Ectodermal cell (in vitro differentiated cells): ENCODE measurements around the gene AGBL4.

ENCODE experiments used
- H3K27ac ChIP-seq: 2 replicates; pipeline ENCODE4 v1.7.0; 2013; ENCODE audit warnings: mild to moderate bottlenecking, low read depth, low read length; ENCODE audit not compliant: insufficient read depth, poor library complexity, severe bottlenecking
- H3K27me3 ChIP-seq: 2 replicates; pipeline ENCODE4 v1.7.0; 2013; ENCODE audit warnings: mild to moderate bottlenecking, low read length; ENCODE audit not compliant: insufficient read depth, control insufficient read depth, poor library complexity, severe bottlenecking
- H3K36me3 ChIP-seq: one replicate; pipeline ENCODE4 v1.7.0; 2013; ENCODE audit warnings: low read length; ENCODE audit not compliant: control insufficient read depth, insufficient read depth
- H3K4me1 ChIP-seq: one replicate; pipeline ENCODE4 v1.7.0; 2013; ENCODE audit warnings: low read length; ENCODE audit not compliant: control insufficient read depth, insufficient read depth
- H3K4me3 ChIP-seq: 2 replicates; pipeline ENCODE4 v1.7.0; 2013; ENCODE audit warnings: low read depth, low read length, control low read depth; ENCODE audit not compliant: insufficient read depth
- H3K9me3 ChIP-seq: 2 replicates; pipeline ENCODE4 v1.7.0; 2013; ENCODE audit warnings: mild to moderate bottlenecking, low read length, moderate library complexity; ENCODE audit not compliant: control insufficient read depth
- WGBS, 2 experiments: methylation state at CpG; one replicate each; pipeline ENCODE4 v1.1.7; 2013; ENCODE audit warnings: missing lambda C conversion rate in 2 of 2; 5-methylcytosine and 5-hydroxymethylcytosine counted together

AGBL4 gene

DNA sequence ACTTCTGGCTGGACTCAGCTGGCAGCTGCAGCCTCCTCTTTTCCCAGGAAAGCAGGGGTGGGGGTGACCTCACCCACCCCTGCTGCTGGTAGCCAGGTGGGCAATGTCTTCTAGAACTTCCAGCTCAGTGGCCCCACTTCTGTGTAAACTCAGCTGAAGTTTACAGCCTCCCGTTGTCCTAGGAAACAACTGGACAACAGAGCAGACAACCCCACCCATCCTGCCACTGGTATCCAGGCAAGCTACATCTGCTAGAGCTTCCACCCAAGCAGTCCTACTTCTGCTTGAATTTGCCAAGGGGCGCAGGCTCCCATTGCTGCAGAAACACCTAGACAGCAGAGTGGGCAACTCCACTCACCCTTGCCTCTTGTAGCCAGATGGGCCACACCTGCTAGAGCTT lies 937.4 kb downstream of the AGBL4 start:
- Histone ChIP-seq H3K36me3 (no peaks in the 10 kb centered on the region), H3K27ac (no peak overlapping the region), H3K4me3 (no peak overlapping the region), H3K9me3 (peaks cover 9% of the 10 kb centered on the region), H3K4me1 (no peaks in the 10 kb centered on the region), H3K27me3 (no peaks in the 10 kb centered on the region)
- 82 to 85% methylated on average over 2 of the region's 2 CpGs for whole genome bisulfite sequencing, 2 experiments

DNA sequence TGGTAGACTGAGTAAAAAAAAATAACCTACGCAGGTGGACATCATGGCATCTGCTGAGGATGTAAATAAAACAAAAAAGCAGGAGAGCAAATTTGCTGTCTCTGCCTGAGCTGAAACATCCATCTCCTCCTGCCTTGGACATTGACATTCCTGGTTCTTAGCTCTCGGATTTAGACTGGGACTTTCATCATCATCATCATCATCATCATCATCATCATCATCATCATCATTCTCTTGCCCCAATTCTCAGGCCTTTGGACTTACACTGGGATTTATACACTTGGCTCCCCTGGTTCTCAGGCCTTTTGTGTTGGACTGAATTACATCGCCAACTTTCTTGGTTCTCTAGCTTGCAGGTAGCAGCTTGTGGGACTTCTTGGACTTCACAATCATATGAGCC lies 938.7 kb downstream of the AGBL4 start:
- Histone ChIP-seq H3K4me1 (no peaks in the 10 kb centered on the region), H3K9me3 (peaks cover 9% of the 10 kb centered on the region), H3K4me3 (no peak overlapping the region), H3K36me3 (no peaks in the 10 kb centered on the region), H3K27me3 (no peaks in the 10 kb centered on the region), H3K27ac (no peak overlapping the region)
- 81 to 84% methylated on average over 3 of the region's 3 CpGs for WGBS, 2 experiments

DNA sequence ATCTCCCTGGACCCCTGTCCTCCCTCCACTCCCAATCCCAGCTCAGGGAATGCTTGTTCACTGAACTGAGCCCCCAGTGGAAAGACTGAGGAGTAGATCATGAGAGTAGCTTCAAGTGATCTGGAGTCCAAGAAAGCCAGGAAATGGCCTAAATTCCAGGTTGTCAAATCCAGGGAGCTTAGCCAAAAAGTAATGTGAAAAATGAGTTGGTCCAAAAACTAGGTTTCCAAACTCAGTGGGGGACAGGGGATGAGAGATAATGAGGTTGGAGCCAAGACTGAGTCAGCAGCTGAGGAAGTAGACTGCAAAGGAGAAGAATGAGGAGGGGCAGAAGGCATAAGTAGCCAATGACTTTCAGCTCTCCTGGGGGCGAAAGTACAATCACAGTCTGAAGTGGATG lies 963.0 kb downstream of the AGBL4 start:
- Histone ChIP-seq H3K36me3 (no peaks in the 10 kb centered on the region), H3K4me1 (no peaks in the 10 kb centered on the region), H3K4me3 (no peak overlapping the region), H3K27ac (no peak overlapping the region), H3K9me3 (peaks cover 6% of the 10 kb centered on the region), H3K27me3 (no peaks in the 10 kb centered on the region)
- 60 to 68% methylated on average over 1 of the region's 1 CpG for WGBS, 2 experiments

DNA sequence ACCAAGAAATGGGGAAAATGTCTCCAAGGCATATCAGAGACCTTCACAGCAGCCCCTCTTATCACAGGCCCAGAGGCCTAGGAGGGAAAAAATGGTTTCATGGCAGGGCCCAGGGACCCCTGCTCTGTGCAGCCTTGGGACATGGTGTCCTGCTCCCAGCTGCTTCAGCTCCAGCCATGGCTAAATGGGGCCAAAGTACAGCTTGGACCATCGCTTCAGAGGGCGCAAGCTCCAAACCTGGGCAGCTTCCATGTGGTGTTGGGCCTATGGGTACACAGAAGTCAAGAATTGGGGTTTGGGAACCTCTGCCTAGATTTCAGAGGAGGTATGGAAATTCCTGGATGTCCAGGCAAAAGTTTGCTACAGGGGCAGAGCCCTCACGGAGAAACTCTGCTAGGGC lies 964.7 kb downstream of the AGBL4 start:
- Histone ChIP-seq H3K27me3 (no peaks in the 10 kb centered on the region), H3K9me3 (peaks cover 6% of the 10 kb centered on the region), H3K27ac (no peak overlapping the region), H3K36me3 (no peaks in the 10 kb centered on the region), H3K4me3 (no peak overlapping the region), H3K4me1 (no peaks in the 10 kb centered on the region)
- WGBS, 2 experiments = 89 to 91% methylated on average over 3 of the region's 3 CpGs

DNA sequence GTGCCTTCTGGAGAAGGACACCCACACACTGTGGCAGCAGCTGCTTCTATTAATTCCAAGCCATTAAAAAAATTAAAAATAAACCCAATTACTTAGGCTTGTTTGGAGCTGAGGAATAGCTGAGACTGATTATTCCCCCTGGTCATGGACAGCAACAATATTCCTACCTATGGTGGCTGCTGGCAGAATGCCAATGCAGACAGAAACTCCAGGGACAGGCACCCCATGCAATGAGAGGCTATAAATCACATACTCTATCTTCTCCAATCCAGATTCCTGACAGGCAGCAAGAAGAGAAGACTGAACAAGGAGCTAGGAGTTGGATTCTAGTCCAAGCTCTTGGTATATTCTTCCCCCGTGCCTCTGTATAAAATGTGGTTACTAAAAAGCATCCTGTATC lies 971.7 kb downstream of the AGBL4 start:
- Histone ChIP-seq H3K36me3 (no peaks in the 10 kb centered on the region), H3K4me3 (no peak overlapping the region), H3K9me3 (no peaks in the 10 kb centered on the region), H3K27me3 (no peaks in the 10 kb centered on the region), H3K27ac (no peak overlapping the region), H3K4me1 (no peaks in the 10 kb centered on the region)
- WGBS, 2 experiments = 75 to 91% methylated on average over 1 of the region's 1 CpG

DNA sequence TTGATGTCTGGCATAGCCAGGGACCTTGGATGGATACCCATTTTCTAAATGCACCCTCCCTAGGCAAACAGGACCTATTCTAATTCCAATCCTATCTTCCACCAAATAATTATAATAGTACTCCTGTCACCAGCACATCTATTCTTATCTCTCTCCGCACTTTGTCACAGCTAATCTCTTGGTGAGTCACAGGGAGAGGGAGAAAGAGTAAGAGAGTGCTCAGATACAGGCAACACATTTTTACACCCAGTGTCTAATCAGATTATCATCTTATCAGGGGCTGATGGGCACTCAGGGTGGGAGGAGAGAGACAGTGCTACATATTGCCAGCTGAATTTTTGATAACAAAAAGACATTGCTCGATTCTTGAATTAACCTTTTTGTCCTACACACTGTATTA lies 972.1 kb downstream of the AGBL4 start:
- Histone ChIP-seq H3K9me3 (no peaks in the 10 kb centered on the region), H3K27ac (no peak overlapping the region)
- 100% methylated on average over 1 of the region's 2 CpGs; no CpG with 5 or more reads in 1 of the 2 experiments for WGBS, 2 experiments

DNA sequence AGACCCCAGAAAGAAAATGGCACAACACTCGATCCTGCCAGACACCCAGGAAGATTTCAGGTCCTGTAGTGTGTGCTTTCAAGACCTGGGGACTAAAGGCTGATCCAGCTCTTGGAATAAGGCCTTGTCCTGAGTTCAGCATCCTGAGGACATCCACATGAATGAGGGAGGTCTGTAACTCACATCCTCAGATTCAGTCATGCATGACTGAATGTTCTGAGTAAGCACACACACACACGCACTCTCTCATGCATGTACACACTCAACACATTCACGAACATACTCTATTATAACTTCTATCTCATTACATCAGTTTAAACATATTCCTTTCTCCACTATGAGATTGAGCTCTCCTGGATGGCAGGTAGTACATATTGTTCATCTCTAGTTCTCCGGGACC lies 973.7 kb downstream of the AGBL4 start:
- 63 to 66% methylated on average over 3 of the region's 4 CpGs for WGBS, 2 experiments
- H3K4me1 ChIP-seq = no peaks in the 10 kb centered on the region
- no peaks in the 10 kb centered on the region for H3K9me3 ChIP-seq
- H3K27me3 ChIP-seq = no peaks in the 10 kb centered on the region
- H3K27ac ChIP-seq = no peak overlapping the region
- no peaks in the 10 kb centered on the region for H3K36me3 ChIP-seq
- no peak overlapping the region for H3K4me3 ChIP-seq

More for the DNA sequence above, 972.1 kb downstream of the AGBL4 start:
- Histone ChIP-seq H3K27me3 (no peaks in the 10 kb centered on the region), H3K36me3 (no peaks in the 10 kb centered on the region), H3K4me1 (no peaks in the 10 kb centered on the region), H3K4me3 (no peak overlapping the region)

DNA sequence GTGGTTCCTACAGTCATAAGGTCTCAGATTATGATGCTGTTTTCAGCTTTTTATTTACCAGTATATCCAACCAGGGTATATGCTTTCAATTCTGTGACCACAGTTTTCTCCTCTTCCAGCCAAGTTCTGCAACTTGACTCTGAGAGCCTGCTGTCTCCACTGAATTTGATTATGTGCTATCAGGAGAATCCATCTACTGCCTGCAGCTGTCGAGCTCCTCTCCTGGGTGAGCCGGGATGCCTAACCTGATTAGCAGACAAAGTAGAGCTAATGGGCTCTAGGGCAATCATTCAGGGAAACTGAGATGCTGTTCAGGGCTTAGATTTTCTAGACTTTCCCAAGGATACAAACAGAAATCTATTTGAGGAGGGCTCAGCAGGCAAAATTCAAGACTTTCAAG lies 975.6 kb downstream of the AGBL4 start:
- Histone ChIP-seq H3K4me3 (no peak overlapping the region), H3K27me3 (no peaks in the 10 kb centered on the region), H3K4me1 (no peaks in the 10 kb centered on the region), H3K9me3 (no peaks in the 10 kb centered on the region), H3K27ac (no peak overlapping the region), H3K36me3 (no peaks in the 10 kb centered on the region)
- 78 to 87% methylated on average over 2 of the region's 2 CpGs for WGBS, 2 experiments

DNA sequence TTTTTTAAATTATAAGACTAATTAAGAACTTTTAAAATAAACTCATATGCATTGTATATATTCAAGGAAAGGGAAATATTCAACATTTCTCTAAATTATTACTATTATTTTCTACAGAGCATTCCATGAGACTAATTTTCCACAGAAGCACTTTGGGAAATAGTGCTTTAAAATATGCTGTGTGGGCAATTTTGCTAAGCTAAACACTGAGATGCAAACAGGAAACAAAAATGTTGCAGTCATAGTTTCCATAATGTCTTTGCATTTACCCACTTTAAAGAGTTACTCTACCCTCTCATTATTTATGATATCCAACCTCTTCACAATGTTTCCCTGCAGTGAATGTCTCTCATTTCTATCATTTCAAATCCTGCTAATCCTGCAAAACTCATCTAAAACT lies 977.4 kb downstream of the AGBL4 start:
- no peaks in the 10 kb centered on the region for H3K9me3 ChIP-seq
- no peaks in the 10 kb centered on the region for H3K36me3 ChIP-seq
- H3K27ac ChIP-seq = no peak overlapping the region
- no peaks in the 10 kb centered on the region for H3K4me1 ChIP-seq
- H3K4me3 ChIP-seq = no peak overlapping the region
- no peaks in the 10 kb centered on the region for H3K27me3 ChIP-seq

DNA sequence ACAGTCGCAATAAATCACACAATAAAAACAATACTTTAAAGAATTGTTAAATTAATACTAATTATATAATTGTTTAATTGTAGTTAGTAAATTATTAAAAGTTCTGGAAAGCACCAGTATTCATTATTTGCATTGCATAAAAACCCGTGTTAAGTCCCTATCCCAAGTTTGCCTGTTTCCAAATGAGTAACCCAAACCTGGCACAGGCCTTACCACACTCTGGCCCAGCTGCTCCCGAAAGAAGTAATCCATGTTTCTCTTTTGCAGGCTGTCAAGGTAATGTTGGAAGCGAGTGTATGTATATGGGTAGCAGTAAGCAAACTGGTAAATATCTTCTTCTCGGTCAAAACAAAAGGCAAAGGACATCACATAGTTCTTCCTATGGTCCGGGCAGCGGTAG lies 978.4 kb downstream of the AGBL4 start:
- 84 to 85% methylated on average over 6 of the region's 7 CpGs for WGBS, 2 experiments
- no peaks in the 10 kb centered on the region for H3K27me3 ChIP-seq

DNA sequence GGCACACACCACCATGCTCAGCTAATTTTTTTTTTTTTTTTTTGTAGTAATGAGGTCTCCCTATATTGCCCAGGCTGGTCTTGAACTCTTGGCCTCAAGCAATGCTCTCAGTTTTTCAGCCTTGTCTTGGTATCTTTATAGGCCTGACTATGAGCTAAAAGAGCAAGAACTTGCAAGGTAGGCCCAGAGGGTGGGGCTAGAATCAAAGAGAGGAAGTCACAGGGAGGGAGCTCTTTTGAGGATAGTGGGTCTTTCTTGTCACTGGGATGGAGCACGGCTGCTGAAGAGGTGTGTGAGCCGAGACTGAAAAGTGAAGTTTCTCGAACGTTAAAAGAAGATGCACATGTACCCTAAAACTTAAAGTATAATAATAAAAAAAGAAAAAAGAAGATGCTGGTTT lies 987.1 kb downstream of the AGBL4 start:
- H3K4me3 ChIP-seq = no peak overlapping the region
- H3K4me1 ChIP-seq = no peaks in the 10 kb centered on the region
- WGBS, 2 experiments = 62 to 66% methylated on average over 3 to 4 of the region's 4 CpGs
- no peaks in the 10 kb centered on the region for H3K27me3 ChIP-seq
- H3K27ac ChIP-seq = no peak overlapping the region
- H3K9me3 ChIP-seq = no peaks in the 10 kb centered on the region
- H3K36me3 ChIP-seq = no peaks in the 10 kb centered on the region

More for the DNA sequence above, 978.4 kb downstream of the AGBL4 start:
- Histone ChIP-seq H3K4me3 (no peak overlapping the region), H3K27ac (no peak overlapping the region), H3K4me1 (no peaks in the 10 kb centered on the region), H3K36me3 (no peaks in the 10 kb centered on the region), H3K9me3 (no peaks in the 10 kb centered on the region)
